Astrocyte (in vitro differentiated cells and primary cell): ENCODE results near the gene MPRIP. TPM values are rescaled to one million over a fixed set of nuclear protein-coding genes. Genes with fewer than 3 reads are reported as not detected.

Experiments used
- DNase-seq: peaks from one replicate; pipeline ENCODE4 v3.0.0-alpha.2; 2010; ENCODE audit warnings: low read depth
- FAIRE-seq: peaks from 2 replicates; lab custom pipeline; 2011; peaks lifted over from hg19 to GRCh38; lab: Jason Lieb, UNC
- H2AFZ ChIP-seq: 2 replicates; pipeline ENCODE4 v1.6.0; 2012; ENCODE audit warnings: low read depth, low read length, inconsistent platforms
- H3K27ac ChIP-seq: 2 replicates; pipeline ENCODE4 v1.5.1; 2011; ENCODE audit warnings: low read depth, low read length, inconsistent platforms
- H3K27me3 ChIP-seq: 2 replicates; pipeline ENCODE4 v1.6.0; 2011; ENCODE audit warnings: low read length, inconsistent platforms; ENCODE audit not compliant: insufficient read depth
- H3K36me3 ChIP-seq: 2 replicates; pipeline ENCODE4 v1.5.1; 2011; ENCODE audit warnings: low read length, inconsistent platforms; ENCODE audit not compliant: insufficient read depth
- H3K4me1 ChIP-seq: 2 replicates; pipeline ENCODE4 v1.5.1; 2011; ENCODE audit warnings: low read length, inconsistent platforms; ENCODE audit not compliant: insufficient read depth
- H3K4me2 ChIP-seq: 2 replicates; pipeline ENCODE4 v1.6.0; 2012; ENCODE audit warnings: low read length, inconsistent platforms
- H3K4me3 ChIP-seq: 2 replicates; pipeline ENCODE4 v1.5.1; 2011; ENCODE audit warnings: low read depth, mild to moderate bottlenecking, low read length, inconsistent platforms; ENCODE audit not compliant: insufficient read depth
- H3K79me2 ChIP-seq: 2 replicates; pipeline ENCODE4 v1.6.0; 2012; ENCODE audit warnings: mild to moderate bottlenecking, low read length, inconsistent platforms; ENCODE audit not compliant: insufficient read depth
- H3K9ac ChIP-seq: 2 replicates; pipeline ENCODE4 v1.6.0; 2012; ENCODE audit warnings: mild to moderate bottlenecking, low read length, inconsistent platforms
- H3K9me3 ChIP-seq: 2 replicates; pipeline ENCODE4 v1.5.1; 2012; ENCODE audit warnings: low read depth, mild to moderate bottlenecking, low read length, inconsistent platforms; ENCODE audit not compliant: insufficient read depth
- H4K20me1 ChIP-seq: 2 replicates; pipeline ENCODE4 v1.6.0; 2012; ENCODE audit warnings: low read length, inconsistent platforms; ENCODE audit not compliant: insufficient read depth
- H3K27ac Mint-ChIP-seq: one replicate; pipeline ENCODE4 v1.8.0; 2021; ENCODE audit warnings: mild to moderate bottlenecking, mixed read lengths; ENCODE audit not compliant: unreplicated experiment
- H3K27me3 Mint-ChIP-seq: one replicate; pipeline ENCODE4 v1.8.0; 2021; ENCODE audit warnings: low read depth, mixed read lengths; ENCODE audit not compliant: unreplicated experiment
- H3K36me3 Mint-ChIP-seq: one replicate; pipeline ENCODE4 v1.8.0; 2021; ENCODE audit warnings: low read depth, mixed read lengths; ENCODE audit not compliant: unreplicated experiment
- H3K4me1 Mint-ChIP-seq: one replicate; pipeline ENCODE4 v1.8.0; 2021; ENCODE audit warnings: low read depth, mixed read lengths; ENCODE audit not compliant: unreplicated experiment
- H3K4me3 Mint-ChIP-seq: one replicate; pipeline ENCODE4 v1.8.0; 2021; ENCODE audit warnings: mild to moderate bottlenecking, moderate library complexity, mixed read lengths; ENCODE audit not compliant: unreplicated experiment
- H3K9me3 Mint-ChIP-seq: one replicate; pipeline ENCODE4 v1.8.0; 2021; ENCODE audit warnings: mild to moderate bottlenecking, mixed read lengths; ENCODE audit not compliant: unreplicated experiment
- EZH2 ChIP-seq: IDR thresholded peaks from 2 replicates; pipeline ENCODE4 v1.6.1; 2012; ENCODE audit warnings: mild to moderate bottlenecking, low read length, inconsistent platforms; ENCODE audit not compliant: insufficient read depth
- total RNA-seq: library from RNA; stranded (reverse); gene quantifications from 2 replicates; pipeline ENCODE4 v1.2.1, GENCODE V29; 2021
- TF ChIP-seq, protein P1 (sequence below): IDR thresholded peaks from 2 replicates; pipeline ENCODE4 v1.5.1; 2011; ENCODE audit warnings: low read depth, mild to moderate bottlenecking, inconsistent platforms, low read length, moderate library complexity; ENCODE audit not compliant: insufficient read depth

Gene MPRIP
- total RNA-seq, 1 donor from 2014 or later = 176 TPM

DNA sequence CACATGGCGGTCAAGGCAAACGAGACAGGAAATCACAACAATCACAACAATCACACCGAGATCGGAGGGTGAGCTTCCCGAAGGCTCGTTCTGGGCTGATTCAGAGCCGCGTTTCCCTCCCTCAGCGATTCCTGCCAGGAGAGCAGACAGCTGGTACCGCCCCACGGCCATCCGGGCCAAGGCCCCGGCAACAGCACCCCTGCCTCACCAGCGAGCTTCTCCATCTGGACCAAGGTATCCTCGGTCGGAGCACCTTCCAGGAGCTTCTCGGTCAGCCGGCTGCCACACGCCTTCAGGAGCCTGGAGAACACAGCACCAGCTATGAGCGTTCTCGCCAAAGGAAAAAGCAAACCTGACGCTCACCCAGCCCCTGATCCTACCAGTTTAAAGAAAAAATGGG, 179.1 kb downstream of the MPRIP start:
- Histone ChIP-seq H2AFZ (no peak overlapping the region), H3K27me3 (no peaks in the 10 kb centered on the region), H3K4me3 (no peak overlapping the region), H3K9me3 (no peaks in the 10 kb centered on the region), H3K9ac (no peak overlapping the region), H3K4me1 (no peaks in the 10 kb centered on the region), H4K20me1 (peaks cover 38% of the 10 kb centered on the region), H3K27ac (no peak overlapping the region), H3K4me2 (no peak overlapping the region), H3K36me3 (peaks cover 62% of the 10 kb centered on the region), H3K79me2 (no peaks in the 10 kb centered on the region)
- Mint-ChIP-seq H3K27me3 (no peaks in the 10 kb centered on the region), H3K4me3 (no peak overlapping the region), H3K36me3 (peaks cover 27% of the 10 kb centered on the region), H3K4me1 (no peaks in the 10 kb centered on the region), H3K27ac (no peak overlapping the region), H3K9me3 (no peaks in the 10 kb centered on the region)
- TF ChIP-seq, protein P1, sequence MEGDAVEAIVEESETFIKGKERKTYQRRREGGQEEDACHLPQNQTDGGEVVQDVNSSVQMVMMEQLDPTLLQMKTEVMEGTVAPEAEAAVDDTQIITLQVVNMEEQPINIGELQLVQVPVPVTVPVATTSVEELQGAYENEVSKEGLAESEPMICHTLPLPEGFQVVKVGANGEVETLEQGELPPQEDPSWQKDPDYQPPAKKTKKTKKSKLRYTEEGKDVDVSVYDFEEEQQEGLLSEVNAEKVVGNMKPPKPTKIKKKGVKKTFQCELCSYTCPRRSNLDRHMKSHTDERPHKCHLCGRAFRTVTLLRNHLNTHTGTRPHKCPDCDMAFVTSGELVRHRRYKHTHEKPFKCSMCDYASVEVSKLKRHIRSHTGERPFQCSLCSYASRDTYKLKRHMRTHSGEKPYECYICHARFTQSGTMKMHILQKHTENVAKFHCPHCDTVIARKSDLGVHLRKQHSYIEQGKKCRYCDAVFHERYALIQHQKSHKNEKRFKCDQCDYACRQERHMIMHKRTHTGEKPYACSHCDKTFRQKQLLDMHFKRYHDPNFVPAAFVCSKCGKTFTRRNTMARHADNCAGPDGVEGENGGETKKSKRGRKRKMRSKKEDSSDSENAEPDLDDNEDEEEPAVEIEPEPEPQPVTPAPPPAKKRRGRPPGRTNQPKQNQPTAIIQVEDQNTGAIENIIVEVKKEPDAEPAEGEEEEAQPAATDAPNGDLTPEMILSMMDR = no peak
- TF ChIP-seq EZH2 = no peak
- FAIRE-seq (no peak), DNase-seq (no peak)

DNA sequence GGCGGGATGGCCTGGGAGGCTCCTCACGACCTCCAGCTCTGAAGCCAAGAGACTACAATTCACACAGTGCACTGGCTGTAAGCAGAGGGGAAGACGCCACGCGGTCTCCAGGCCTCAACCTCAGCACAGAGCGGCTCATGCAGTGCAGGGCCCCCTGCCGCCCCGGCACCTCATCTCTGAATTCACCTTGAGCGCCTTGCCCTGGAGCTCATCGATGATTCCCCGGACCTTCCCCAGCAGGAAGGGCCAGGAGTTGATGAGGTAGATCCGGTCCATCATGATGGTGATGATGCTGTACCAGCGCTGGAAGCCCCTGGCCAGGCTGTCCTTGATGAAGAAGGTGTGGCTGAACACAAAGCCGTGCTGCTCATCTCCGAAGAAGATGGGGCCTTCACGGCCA, 181.5 kb downstream of the MPRIP start:
- H3K9me3 Mint-ChIP-seq = no peaks in the 10 kb centered on the region
- peaks cover 28% of the 10 kb centered on the region for H3K36me3 Mint-ChIP-seq
- no peaks in the 10 kb centered on the region for H3K4me1 Mint-ChIP-seq
- H2AFZ ChIP-seq = no peak overlapping the region
- no peak overlapping the region for H3K4me3 Mint-ChIP-seq
- H3K4me1 ChIP-seq = no peaks in the 10 kb centered on the region
- FAIRE-seq = no peak
- no peak overlapping the region for H3K27ac Mint-ChIP-seq
- H3K4me2 ChIP-seq = no peak overlapping the region
- H3K79me2 ChIP-seq = no peaks in the 10 kb centered on the region
- peaks cover 50% of the 10 kb centered on the region for H3K36me3 ChIP-seq
- no peak for TF ChIP-seq EZH2
- TF ChIP-seq, protein P1 = no peak
- no peak overlapping the region for H3K27ac ChIP-seq
- H4K20me1 ChIP-seq = peaks cover 44% of the 10 kb centered on the region
- no peak overlapping the region for H3K4me3 ChIP-seq
- no peaks in the 10 kb centered on the region for H3K27me3 Mint-ChIP-seq
- H3K9me3 ChIP-seq = no peaks in the 10 kb centered on the region
- DNase-seq = no peak
- no peaks in the 10 kb centered on the region for H3K27me3 ChIP-seq
- H3K9ac ChIP-seq = no peak overlapping the region

DNA sequence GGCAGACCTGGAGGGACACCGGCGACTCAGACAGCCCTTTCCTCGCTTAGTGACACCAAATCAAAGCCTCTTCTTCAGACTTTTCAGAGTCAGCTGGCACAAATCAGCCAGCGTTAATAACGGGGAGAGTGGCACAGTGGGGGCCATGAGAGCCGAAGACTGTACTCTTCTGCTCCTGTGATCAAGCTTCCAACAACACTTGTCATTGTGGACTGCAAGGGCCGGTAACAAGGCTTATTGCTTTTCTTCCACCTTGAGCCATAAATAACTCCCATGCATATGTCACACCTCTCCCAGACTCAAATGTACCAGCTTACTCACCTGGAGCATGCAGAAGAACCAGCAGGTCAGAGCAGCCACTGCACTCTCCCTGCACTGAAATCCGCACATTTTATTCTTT, 181.9 kb downstream of the MPRIP start:
- no peak for FAIRE-seq
- Mint-ChIP-seq H3K4me1 (no peaks in the 10 kb centered on the region), H3K27ac (no peak overlapping the region), H3K4me3 (no peak overlapping the region), H3K9me3 (no peaks in the 10 kb centered on the region), H3K36me3 (peaks cover 27% of the 10 kb centered on the region), H3K27me3 (no peaks in the 10 kb centered on the region)
- Histone ChIP-seq H3K4me2 (no peak overlapping the region), H3K4me3 (no peak overlapping the region), H3K4me1 (no peaks in the 10 kb centered on the region), H3K27ac (no peak overlapping the region), H3K9ac (no peak overlapping the region), H3K79me2 (no peaks in the 10 kb centered on the region), H3K9me3 (no peaks in the 10 kb centered on the region), H2AFZ (no peak overlapping the region), H4K20me1 (peaks cover 48% of the 10 kb centered on the region), H3K36me3 (peaks cover 48% of the 10 kb centered on the region), H3K27me3 (no peaks in the 10 kb centered on the region)
- TF ChIP-seq, protein P1 = no peak
- no peak for TF ChIP-seq EZH2
- DNase-seq = no peak
